Natural killer cell (primary cell): ENCODE results near the gene RAI1. TPM values are rescaled to one million over a fixed set of nuclear protein-coding genes. Genes with fewer than 3 reads are reported as not detected.
A peak's percentile ranks its signal among the peaks of the same experiment; 100 is the strongest.

Experiments
- ATAC-seq, 3 donors: fragments of 150-1000 bp in 2 of 3; fragments of 200-7000 bp in 1 of 3; cut with Tn5 transposase; 1 replicate in 1 of 3; 2 replicates in 2 of 3; pipeline ENCODE4 v1.10.0; 2021; ENCODE audit warnings: mild to moderate bottlenecking in 2 of 3, moderate library complexity in 2 of 3
- DNase-seq, 2 donors: peaks; one replicate each; pipeline versions ENCODE4 v3.0.0 to v3.0.0-alpha.2; 2013 to 2021; ENCODE audit warnings: mixed read lengths in 1 of 2
- H3K27ac ChIP-seq: one replicate; pipeline ENCODE4 v1.5.1; 2013; ENCODE audit warnings: mild to moderate bottlenecking, low read length
- H3K27me3 ChIP-seq: one replicate; pipeline ENCODE4 v1.6.1; 2013; ENCODE audit warnings: low read length; ENCODE audit not compliant: control insufficient read depth, insufficient read depth
- H3K36me3 ChIP-seq: one replicate; pipeline ENCODE4 v1.6.1; 2013; ENCODE audit warnings: low read length; ENCODE audit not compliant: control insufficient read depth, insufficient read depth
- H3K4me1 ChIP-seq: one replicate; pipeline ENCODE4 v1.6.1; 2013; ENCODE audit warnings: low read length; ENCODE audit not compliant: control insufficient read depth, insufficient read depth
- H3K4me3 ChIP-seq: one replicate; pipeline ENCODE4 v1.5.1; 2013; ENCODE audit warnings: low read length
- H3K9me3 ChIP-seq: one replicate; pipeline ENCODE4 v1.6.1; 2013; ENCODE audit warnings: low read length; ENCODE audit not compliant: control insufficient read depth, insufficient read depth
- H3K27ac Mint-ChIP-seq, 2 donors: one replicate each; pipeline ENCODE4 v1.8.0; 2022; ENCODE audit warnings: mild to moderate bottlenecking in 2 of 2, mixed read lengths in 2 of 2, moderate library complexity in 1 of 2
- H3K27me3 Mint-ChIP-seq, 2 donors: one replicate each; pipeline ENCODE4 v1.8.0; 2022; ENCODE audit warnings: low read depth in 2 of 2, mixed read lengths in 2 of 2
- H3K36me3 Mint-ChIP-seq: one replicate; pipeline ENCODE4 v1.8.0; 2022; ENCODE audit warnings: mixed read lengths
- H3K4me1 Mint-ChIP-seq, 2 donors: one replicate each; pipeline ENCODE4 v1.8.0; 2022; ENCODE audit warnings: mixed read lengths in 2 of 2
- H3K4me3 Mint-ChIP-seq: one replicate; pipeline ENCODE4 v1.8.0; 2022; ENCODE audit warnings: mild to moderate bottlenecking, moderate library complexity, mixed read lengths
- H3K9me3 Mint-ChIP-seq, 2 donors: one replicate each; pipeline ENCODE4 v1.8.0; 2022; ENCODE audit warnings: mixed read lengths in 2 of 2
- CTCF ChIP-seq: fragments of 200-600 bp; IDR thresholded peaks from one replicate; pipeline ENCODE4 v1.8.0; 2022; ENCODE audit warnings: antibody characterized with exemption
- WGBS: methylation state at CpG from one replicate; pipeline ENCODE4 v1.1.7; 2013; ENCODE audit warnings: missing lambda C conversion rate; ENCODE audit not compliant: insufficient coverage; 5-methylcytosine and 5-hydroxymethylcytosine counted together
- intact Hi-C: fragments of 100-400 bp; cut with micrococcal nuclease; formaldehyde crosslinking; loops from one replicate; pipeline ENCODE4 v1.14.2; 2022
- total RNA-seq, 4 donors: library from RNA; stranded (reverse); fragments of 120-200 nt in 1 of 4; gene quantifications; one replicate each; pipeline versions ENCODE4 v1.2.3 to v1.2.4, GENCODE V29; 2013 to 2022

Gene RAI1
- total RNA-seq, 3 donors from 2014 or later (not counting 1 experiment from before 2014, with no cell fraction given), result 39.8 to 55.0 (median 49.4) TPM

DNA sequence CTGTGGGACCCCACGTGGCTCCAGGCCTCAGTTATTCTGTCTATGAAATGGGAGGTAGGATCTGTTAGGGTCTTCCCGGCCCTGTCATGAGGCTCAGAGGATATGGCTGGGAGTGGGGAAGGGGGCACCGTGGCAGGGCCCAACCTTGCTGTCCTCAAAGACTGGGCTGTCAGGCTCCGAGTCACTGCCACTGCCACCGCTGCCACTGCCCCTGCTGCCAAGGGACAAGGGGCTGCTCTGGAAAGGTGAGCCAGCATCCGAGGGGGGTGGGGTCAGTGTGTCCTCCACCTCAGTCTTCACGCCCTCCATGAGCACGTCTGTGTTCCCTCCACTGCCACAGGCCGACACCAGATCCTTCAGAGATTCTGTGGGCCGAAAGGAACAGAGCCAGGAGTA, 136.3 kb downstream of the RAI1 start:
- no peak for TF ChIP-seq CTCF
- H3K9me3 Mint-ChIP-seq, result no peaks in the 10 kb centered on the region
- intact Hi-C loops, result no loop called here
- Histone ChIP-seq H3K4me3 (no peak overlapping the region), H3K27ac (no peak overlapping the region), H3K4me1 (peaks cover 22% of the 10 kb centered on the region), H3K27me3 (no peaks in the 10 kb centered on the region), H3K9me3 (no peaks in the 10 kb centered on the region), H3K36me3 (peaks cover 35% of the 10 kb centered on the region)
- WGBS, result 95% methylated on average over 10 of the region's 10 CpGs
- no peak overlapping the region for H3K27ac Mint-ChIP-seq
- H3K4me3 Mint-ChIP-seq, result no peak overlapping the region
- no peaks in the 10 kb centered on the region for H3K36me3 Mint-ChIP-seq
- H3K4me1 Mint-ChIP-seq, result peaks cover under 1 to 31% of the 10 kb centered on the region in 2 donors
- no peaks in the 10 kb centered on the region for H3K27me3 Mint-ChIP-seq
- no peak for DNase-seq
- ATAC-seq, result no peak

DNA sequence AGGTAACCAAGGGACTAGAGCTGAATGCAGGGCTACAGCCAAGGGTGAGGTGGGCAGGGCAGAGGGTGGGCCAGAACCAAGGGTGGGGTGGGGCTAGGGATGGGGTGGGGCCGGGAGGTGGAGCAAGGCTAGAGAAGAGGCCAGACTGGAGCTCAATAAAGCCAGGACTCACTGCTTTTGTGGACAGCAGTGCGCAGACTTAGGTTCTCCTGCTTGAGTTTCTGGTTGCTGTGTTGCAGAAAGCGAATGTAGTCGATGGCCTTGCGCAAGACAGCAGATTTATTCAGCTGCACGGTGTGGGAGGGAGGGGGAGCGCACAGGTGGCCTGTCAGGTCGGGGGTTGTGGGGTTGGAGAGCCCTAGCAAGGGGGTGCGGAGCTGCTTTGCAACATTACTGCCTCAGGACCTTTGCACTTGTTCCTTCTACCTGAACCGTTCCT, 136.8 kb downstream of the RAI1 start:
- no peak overlapping the region for H3K4me3 Mint-ChIP-seq
- intact Hi-C loops, result no loop called here
- peaks cover 6 to 37% of the 10 kb centered on the region in 2 donors for H3K4me1 Mint-ChIP-seq
- no peak for TF ChIP-seq CTCF
- H3K4me3 ChIP-seq, result no peak overlapping the region
- no peak for ATAC-seq
- H3K36me3 ChIP-seq, result peaks cover 34% of the 10 kb centered on the region
- H3K27me3 ChIP-seq, result no peaks in the 10 kb centered on the region
- H3K27ac Mint-ChIP-seq, result no peak overlapping the region
- H3K9me3 ChIP-seq, result no peaks in the 10 kb centered on the region
- no peak overlapping the region for H3K27ac ChIP-seq
- no peaks in the 10 kb centered on the region for H3K36me3 Mint-ChIP-seq
- no peaks in the 10 kb centered on the region for H3K27me3 Mint-ChIP-seq
- peaks cover 27% of the 10 kb centered on the region for H3K4me1 ChIP-seq
- H3K9me3 Mint-ChIP-seq, result no peaks in the 10 kb centered on the region
- DNase-seq, result peak in 1 of 2 donors; percentile 36
- WGBS, result 85% methylated on average over 10 of the region's 10 CpGs

- no peaks in the 10 kb centered on the region for H3K27me3 ChIP-seq
- Mint-ChIP-seq H3K36me3 (no peaks in the 10 kb centered on the region), H3K9me3 (no peaks in the 10 kb centered on the region), H3K4me3 (no peak overlapping the region), H3K27me3 (no peaks in the 10 kb centered on the region), H3K27ac (peak overlapping the region in 1 of 2 donors; percentile 39), H3K4me1 (peaks cover 6 to 42% of the 10 kb centered on the region in 2 donors)
- ATAC-seq (no peak), DNase-seq (no peak)
- peaks cover 35% of the 10 kb centered on the region for H3K4me1 ChIP-seq
- WGBS, result 97% methylated on average over 12 of the region's 12 CpGs
- intact Hi-C loops, result no loop called here
- no peak for TF ChIP-seq CTCF
- H3K27ac ChIP-seq, result no peak overlapping the region
- H3K36me3 ChIP-seq, result peaks cover 32% of the 10 kb centered on the region
- H3K4me3 ChIP-seq, result no peak overlapping the region
- no peaks in the 10 kb centered on the region for H3K9me3 ChIP-seq
These were observed 137.9 kb downstream of the RAI1 start for GRCh38 chr17:17819111-17819510.

DNA sequence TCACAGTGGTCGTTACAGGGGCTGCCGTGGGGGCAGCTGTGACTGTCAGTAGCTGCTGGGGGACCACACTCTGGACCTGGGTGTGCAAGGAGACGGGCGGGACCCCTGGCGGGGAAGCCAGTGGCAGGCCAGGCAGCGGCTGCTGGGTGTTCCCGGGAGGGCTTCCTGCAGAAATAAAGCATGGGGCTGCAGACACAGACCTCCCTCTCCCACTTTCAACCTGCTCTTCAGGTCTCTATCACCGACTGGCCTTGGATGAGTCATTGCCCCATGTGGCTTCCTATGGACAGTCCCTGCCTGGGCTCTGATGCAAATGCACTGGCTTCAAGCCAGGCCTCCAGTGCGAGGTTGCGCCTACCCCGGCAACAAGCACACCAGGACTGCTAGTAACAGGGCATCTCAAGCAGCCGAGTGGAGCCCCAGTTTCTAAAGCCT, 138.3 kb downstream of the RAI1 start:
- no peaks in the 10 kb centered on the region for H3K27me3 Mint-ChIP-seq

More for the DNA sequence above, 138.3 kb downstream of the RAI1 start:
- no peak overlapping the region for H3K4me3 ChIP-seq
- no peaks in the 10 kb centered on the region for H3K36me3 Mint-ChIP-seq
- no peaks in the 10 kb centered on the region for H3K27me3 ChIP-seq
- H3K27ac ChIP-seq, result no peak overlapping the region
- intact Hi-C loops, result no loop called here
- WGBS, result 73% methylated on average over 12 of the region's 12 CpGs
- H3K27ac Mint-ChIP-seq, result peak overlapping the region in 1 of 2 donors; percentile 35
- H3K4me1 Mint-ChIP-seq, result peaks cover 6 to 47% of the 10 kb centered on the region in 2 donors
- no peak overlapping the region for H3K4me3 Mint-ChIP-seq
- H3K4me1 ChIP-seq, result peaks cover 40% of the 10 kb centered on the region
- H3K9me3 ChIP-seq, result no peaks in the 10 kb centered on the region
- TF ChIP-seq CTCF, result no peak
- peaks cover 32% of the 10 kb centered on the region for H3K36me3 ChIP-seq
- H3K9me3 Mint-ChIP-seq, result no peaks in the 10 kb centered on the region
- DNase-seq (peak; percentile 46 to 75), ATAC-seq (peak; percentile 20 to 22 (median 21))
